Measurements from ENCODE around the gene GBGT1.
A peak's percentile ranks its signal among the peaks of the same experiment; 100 is the strongest.

Gene GBGT1

DNA sequence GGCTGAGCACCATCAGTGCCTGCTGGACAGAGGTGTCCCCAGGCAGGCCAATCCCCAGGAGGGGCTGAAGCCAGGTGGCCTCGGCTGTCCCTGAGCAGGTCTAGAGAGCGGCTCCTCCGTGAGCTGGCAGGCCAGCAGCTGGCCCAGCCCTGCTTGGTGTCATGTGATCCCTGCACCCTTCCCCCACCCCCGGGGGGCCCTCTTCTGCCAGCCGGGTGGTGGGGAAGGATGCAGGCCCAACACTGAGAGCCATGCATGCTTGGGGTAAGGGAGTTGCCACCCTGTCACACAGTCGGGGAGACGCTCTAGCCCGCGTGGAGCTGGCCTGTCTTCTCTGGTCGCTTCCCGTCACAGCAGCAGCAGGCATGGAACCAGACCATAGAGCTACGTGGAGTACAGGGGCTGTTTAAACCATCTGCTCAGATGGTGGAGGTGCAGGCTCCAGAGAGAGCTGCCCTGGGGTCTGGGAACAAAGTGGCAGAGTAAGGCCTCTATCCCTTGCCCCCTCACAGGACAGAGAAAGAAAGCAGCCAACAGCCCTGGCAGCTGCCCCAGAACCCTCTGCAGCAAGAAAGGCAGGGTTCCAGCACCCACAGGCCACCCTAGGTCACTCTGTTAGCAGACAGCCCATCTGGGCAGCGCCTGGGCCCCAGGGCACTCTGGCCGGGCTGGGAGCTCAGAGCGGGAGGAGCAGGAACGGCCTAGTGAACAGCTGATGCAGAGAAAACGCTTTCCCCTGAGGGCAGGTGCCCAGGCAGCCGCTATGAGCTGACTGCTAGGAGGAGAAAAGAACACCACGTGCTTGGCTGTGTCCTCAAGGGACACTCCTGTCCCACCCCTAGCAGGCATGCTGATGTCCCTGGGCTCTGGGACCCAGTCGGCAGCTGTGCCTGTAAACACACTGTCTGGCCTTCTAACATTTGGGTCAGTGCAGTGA, 49.5 kb downstream of the GBGT1 start:
- DNase-seq (ENCODE audit: low spot score), result no peak

- DNase-seq (ENCODE audit: low spot score), result no peak
These were observed 50.4 kb downstream of the GBGT1 start for GRCh38 chr9:133113163-133113948.

DNA sequence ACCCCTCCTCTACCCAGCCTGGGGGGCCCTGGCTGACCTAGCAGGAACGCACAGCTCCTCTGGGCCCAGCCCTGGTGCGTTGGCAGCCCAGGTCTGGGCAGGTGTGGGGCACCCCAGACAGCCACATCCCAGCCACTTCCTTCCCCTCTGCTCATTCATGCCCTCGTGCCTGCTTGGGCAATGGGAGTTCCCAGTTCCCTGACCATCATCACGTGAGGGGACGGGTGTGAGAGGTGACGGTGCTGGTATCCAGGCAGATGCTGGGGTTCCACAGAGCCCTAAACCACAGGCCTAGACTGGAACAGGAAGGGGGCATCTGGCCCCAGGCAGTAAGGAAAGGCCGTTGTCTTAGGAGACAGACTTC, 51.1 kb downstream of the GBGT1 start:
- DNase-seq (ENCODE audit: low spot score), result no peak

- no peak for DNase-seq (ENCODE audit: low spot score)
These were observed 51.7 kb downstream of the GBGT1 start for GRCh38 chr9:133111808-133112662.

GRCh38 chr9:133109931-133110650, 53.6 kb downstream of the GBGT1 start:
- no peak for DNase-seq (ENCODE audit: low spot score)

GRCh38 chr9:133108794-133109641, 54.7 kb downstream of the GBGT1 start:
- DNase-seq (ENCODE audit: low spot score), result no peak

GRCh38 chr9:133107961-133108793, 55.5 kb downstream of the GBGT1 start:
- no peak for DNase-seq (ENCODE audit: low spot score)

DNA sequence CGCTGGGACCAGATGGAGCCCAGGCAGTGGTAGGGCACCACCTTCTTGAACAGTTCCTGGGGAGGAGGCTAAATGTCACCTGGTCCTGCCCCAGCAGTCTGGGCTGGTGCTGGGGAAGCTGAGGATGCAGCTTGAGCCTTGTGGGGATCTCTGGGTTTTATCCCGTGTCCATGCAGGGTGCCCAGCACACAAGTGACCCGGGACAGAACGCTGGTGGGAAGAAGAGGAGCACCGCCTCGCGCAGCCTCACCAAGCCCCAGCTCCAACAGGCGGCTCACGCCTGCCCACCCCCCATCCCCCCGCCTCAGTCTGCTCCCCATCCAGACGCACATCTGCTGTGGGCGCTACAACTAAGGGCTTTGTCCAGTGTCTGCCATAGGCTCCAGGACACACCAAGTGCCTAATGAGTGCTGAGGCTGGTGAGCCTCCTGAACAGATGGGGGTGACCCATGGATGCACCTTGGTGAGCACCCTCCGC, 56.4 kb downstream of the GBGT1 start:
- DNase-seq (ENCODE audit: low spot score), result no peak

DNA sequence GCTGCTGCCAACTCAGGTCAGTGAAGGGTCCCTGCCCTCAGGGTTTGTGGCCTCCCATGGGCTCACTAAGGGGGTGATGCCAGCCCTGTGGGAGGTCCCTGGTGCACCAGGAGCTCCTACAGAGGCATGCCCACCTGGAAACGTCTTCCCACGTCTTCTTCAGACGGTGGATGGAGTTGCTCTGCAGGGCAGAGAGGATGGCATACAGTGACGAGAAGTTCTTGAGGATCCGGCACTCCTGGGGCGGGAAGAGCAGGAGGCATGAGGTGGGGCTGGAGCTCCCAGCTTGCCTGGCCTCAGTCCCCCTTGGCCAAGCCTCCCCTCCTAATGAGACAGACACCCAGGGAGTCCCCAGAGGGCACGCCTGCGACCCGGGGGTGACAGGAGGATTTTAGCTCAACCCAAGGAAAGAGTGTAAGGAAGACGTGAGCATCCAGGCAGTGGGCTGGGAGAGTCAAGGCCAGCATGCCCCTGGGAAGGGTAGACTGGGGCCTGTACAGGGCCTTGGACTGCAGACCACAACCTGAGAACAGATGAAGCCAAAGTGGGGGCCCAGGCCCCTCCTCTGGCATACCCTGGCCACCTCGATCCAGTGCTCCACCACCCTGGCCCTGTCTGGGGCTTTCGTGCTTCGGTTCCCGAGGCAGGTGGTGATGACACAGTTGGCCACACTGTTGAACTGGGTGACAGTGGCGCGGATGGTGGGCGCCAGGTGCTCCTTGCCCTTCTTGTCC, 57.0 kb downstream of the GBGT1 start:
- DNase-seq (ENCODE audit: low spot score), result no peak

DNA sequence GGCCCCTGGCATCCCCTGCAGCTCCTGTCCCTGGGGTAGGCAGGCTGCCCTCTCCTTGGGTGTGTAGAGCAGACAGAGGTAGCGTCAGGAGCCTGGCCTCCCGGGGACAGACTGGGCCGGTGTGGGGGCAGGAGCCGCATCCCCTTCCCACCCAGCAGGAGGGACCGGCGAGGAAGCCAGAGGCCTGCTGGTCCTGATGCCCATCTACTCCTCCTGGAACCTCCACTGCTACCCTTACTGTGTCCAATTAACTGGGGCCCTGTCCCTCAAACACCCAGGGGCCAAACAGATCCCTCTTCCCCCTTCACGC, 58.3 kb downstream of the GBGT1 start:
- DNase-seq (ENCODE audit: low spot score), result no peak

GRCh38 chr9:133104718-133105460, 58.8 kb downstream of the GBGT1 start:
- DNase-seq (ENCODE audit: low spot score), result no peak

GRCh38 chr9:133103987-133104505, 59.7 kb downstream of the GBGT1 start:
- no peak for DNase-seq (ENCODE audit: low spot score)

DNA sequence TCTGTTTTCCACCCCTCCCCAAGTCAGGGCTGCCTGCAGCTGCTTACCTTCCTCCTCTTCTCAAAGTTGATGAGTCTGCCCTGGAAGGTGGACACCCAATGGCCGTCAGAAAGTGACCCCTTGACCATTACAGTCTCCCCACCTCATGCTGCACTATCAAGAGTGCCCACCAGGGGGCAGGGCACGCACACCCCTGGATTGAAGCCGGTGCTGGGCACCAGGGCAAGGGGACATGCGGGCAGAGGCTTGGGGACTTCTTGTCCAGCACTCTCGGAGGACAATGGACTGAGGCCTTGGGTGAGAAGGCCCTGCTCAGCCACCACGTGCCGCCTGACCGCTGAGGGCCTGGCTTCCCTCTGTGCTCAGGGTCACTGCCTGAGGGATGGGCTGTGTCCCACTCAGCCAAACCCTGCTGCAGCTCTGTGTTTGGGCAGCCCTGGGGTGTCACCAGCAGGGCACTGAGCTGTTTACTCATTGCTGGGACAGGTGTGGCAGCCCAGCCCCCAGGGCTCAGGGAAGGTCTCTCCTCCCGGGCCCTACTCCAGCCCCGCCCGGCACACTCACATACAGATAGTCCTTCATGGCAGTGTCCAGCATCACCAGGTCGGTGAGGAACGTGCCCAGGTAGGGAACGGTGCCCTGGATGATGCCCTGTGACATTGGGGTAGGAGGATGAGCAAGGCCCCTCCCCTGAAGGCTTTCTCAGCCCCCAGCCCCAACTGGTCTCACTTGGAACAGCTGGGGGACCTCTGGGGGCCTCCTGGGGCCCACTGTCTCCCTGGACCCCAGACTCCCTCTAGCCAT, 60.3 kb downstream of the GBGT1 start:
- DNase-seq (ENCODE audit: low spot score), result peak; percentile 53
